Measurements from ENCODE around the gene SIAH1. TPM values are rescaled to one million over a fixed set of nuclear protein-coding genes. Genes with fewer than 3 reads are reported as not detected.
"Not testable (repeated sequence)": the region's sequence is repeated elsewhere in the genome, so short reads cannot be mapped to it uniquely, and the experiment has no call there.

SIAH1 gene
- total and polyA plus RNA-seq, 4 experiments from 2014 or later: 11.9 to 14.9 (median 12.7) TPM

DNA sequence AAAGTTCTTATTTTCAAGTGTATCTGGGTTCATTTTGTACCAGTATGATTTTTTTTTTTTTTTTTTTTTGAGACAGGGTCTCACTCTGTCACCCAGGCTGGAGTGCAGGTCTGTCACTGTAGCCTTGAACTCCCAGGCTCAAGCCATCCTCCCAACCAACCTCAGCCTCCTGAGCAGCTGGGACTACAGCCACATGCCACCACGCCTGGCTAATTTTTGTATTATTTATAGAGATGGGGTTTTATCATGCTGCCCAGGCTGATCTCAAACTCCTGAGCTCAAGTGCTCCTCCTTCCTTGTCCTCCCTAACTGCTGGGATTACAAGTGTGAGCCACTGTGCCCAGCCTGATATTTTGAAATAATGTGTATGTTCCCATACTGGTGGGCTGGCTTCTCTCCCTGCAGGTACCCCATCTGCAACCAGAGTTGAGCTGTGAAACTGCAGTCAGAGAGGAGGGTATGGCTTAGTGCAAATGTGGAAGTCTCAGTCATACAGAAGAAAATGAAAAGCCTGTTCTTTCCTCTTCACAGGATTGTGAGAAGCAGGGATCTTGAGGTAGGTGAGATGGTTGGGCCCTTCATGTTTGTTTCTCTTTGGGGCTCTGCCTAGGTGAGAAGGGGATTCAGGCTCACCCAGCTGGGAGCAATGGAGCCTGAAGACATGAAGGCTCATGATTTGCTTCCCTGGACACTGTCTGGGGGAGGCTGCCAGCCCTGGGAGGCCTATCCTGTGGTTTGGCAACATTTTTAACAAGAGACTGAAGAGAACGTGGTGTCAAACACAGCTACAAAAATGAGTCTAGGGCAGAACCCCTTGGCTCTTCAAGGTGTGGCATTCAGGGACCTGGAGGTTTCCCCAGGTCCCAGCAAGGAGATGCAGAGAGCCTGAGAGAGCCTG is 41.3 kb upstream of the SIAH1 start:
- H3K4me3 Mint-ChIP-seq: no peak overlapping the region
- ChIA-PET POLR2A (ENCODE audit: partially characterized antibody) (no interaction called here), CTCF (ENCODE audit: partially characterized antibody) (interaction anchor here (0.7 to 1.2 kb wide), 3 partner anchors 9 to 197 kb away, joined by 3 read pairs; no protein-coding TSS in a partner anchor)
- H3K27ac ChIP-seq (ENCODE audit: low read depth, low read length): no peak overlapping the region
- H3K27ac Mint-ChIP-seq: no peak overlapping the region
- intact Hi-C loops (cut with micrococcal nuclease): no loop called here
- no peaks in the 10 kb centered on the region for H3K27me3 ChIP-seq (ENCODE audit: insufficient read depth, low read length)
- no peaks in the 10 kb centered on the region for H3K27me3 Mint-ChIP-seq
- no peaks in the 10 kb centered on the region for H3K9me3 Mint-ChIP-seq
- no peaks in the 10 kb centered on the region for H3K4me1 Mint-ChIP-seq
- H3K4me1 ChIP-seq (ENCODE audit: insufficient read depth, low read length): no peaks in the 10 kb centered on the region
- no peaks in the 10 kb centered on the region for H3K36me3 ChIP-seq (ENCODE audit: insufficient read depth, low read length)
- no peaks in the 10 kb centered on the region for H3K36me3 Mint-ChIP-seq
- DNase-seq: no peak
- H3K9me3 ChIP-seq (ENCODE audit: control insufficient read depth in 1 of 2, low read length in 2 of 2): no peaks in the 10 kb centered on the region
- no peak overlapping the region for H3K4me3 ChIP-seq (ENCODE audit: low read length in 2 of 2)

DNA sequence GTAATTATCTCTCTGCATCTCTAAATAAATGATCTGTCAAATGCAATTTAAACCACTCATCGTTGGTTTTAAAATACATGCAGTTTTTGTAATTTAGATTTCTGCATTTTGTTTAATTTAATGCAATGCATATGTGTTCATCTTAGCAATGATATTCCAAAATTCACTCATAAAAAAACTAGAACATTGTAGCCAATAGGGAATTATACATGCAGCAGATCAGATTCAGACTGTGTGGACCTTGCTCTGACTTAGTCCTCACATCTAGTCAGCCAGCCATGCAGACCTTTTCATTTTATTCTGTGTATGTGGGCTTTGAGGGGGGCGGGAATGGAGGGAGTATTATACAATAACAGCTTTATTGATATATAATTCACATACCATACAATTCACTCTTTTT is 37.3 kb upstream of the SIAH1 start:
- no peak for DNase-seq
- Histone ChIP-seq H3K4me3 (ENCODE audit: low read length in 2 of 2) (no peak overlapping the region), H3K27me3 (ENCODE audit: insufficient read depth, low read length) (no peaks in the 10 kb centered on the region), H3K9me3 (ENCODE audit: control insufficient read depth in 1 of 2, low read length in 2 of 2) (no peaks in the 10 kb centered on the region), H3K36me3 (ENCODE audit: insufficient read depth, low read length) (no peaks in the 10 kb centered on the region), H3K4me1 (ENCODE audit: insufficient read depth, low read length) (no peaks in the 10 kb centered on the region), H3K27ac (ENCODE audit: low read depth, low read length) (no peak overlapping the region)
- Mint-ChIP-seq H3K27me3 (no peaks in the 10 kb centered on the region), H3K27ac (no peak overlapping the region), H3K9me3 (no peaks in the 10 kb centered on the region), H3K4me3 (no peak overlapping the region), H3K4me1 (no peaks in the 10 kb centered on the region), H3K36me3 (no peaks in the 10 kb centered on the region)
- CTCF ChIA-PET (ENCODE audit: partially characterized antibody): no interaction called here
- POLR2A ChIA-PET (ENCODE audit: partially characterized antibody): no interaction called here
- intact Hi-C loops (cut with micrococcal nuclease): no loop called here

DNA sequence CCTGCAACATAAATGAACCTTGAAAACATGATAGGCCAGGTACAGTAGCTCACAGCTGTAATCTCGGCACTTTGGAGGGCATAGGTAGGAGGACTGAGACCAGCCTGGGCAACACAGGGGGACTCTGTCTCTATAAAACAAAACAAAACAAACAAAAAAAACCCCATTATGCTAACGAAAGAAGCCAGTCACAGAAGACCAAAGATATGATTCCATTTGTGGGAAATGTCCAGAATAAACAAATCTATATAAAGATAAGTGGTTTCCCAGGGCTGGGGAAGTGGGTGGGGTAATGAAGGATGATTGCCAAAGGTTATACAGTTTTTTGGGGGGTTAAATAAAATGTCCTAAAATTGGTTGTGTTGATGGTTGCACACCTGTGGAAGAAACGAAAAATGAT is 36.5 kb upstream of the SIAH1 start:
- no peak overlapping the region for H3K27ac ChIP-seq (ENCODE audit: low read depth, low read length)
- Mint-ChIP-seq H3K4me1 (no peaks in the 10 kb centered on the region), H3K36me3 (no peaks in the 10 kb centered on the region), H3K27me3 (no peaks in the 10 kb centered on the region), H3K4me3 (no peak overlapping the region), H3K27ac (no peak overlapping the region), H3K9me3 (no peaks in the 10 kb centered on the region)
- H3K27me3 ChIP-seq (ENCODE audit: insufficient read depth, low read length): no peaks in the 10 kb centered on the region
- H3K36me3 ChIP-seq (ENCODE audit: insufficient read depth, low read length): no peaks in the 10 kb centered on the region
- H3K9me3 ChIP-seq (ENCODE audit: control insufficient read depth in 1 of 2, low read length in 2 of 2): no peaks in the 10 kb centered on the region
- CTCF ChIA-PET (ENCODE audit: partially characterized antibody): no interaction called here
- intact Hi-C loops (cut with micrococcal nuclease): no loop called here
- POLR2A ChIA-PET (ENCODE audit: partially characterized antibody): no interaction called here
- no peak for DNase-seq
- no peak overlapping the region for H3K4me3 ChIP-seq (ENCODE audit: low read length in 2 of 2)
- H3K4me1 ChIP-seq (ENCODE audit: insufficient read depth, low read length): no peaks in the 10 kb centered on the region

DNA sequence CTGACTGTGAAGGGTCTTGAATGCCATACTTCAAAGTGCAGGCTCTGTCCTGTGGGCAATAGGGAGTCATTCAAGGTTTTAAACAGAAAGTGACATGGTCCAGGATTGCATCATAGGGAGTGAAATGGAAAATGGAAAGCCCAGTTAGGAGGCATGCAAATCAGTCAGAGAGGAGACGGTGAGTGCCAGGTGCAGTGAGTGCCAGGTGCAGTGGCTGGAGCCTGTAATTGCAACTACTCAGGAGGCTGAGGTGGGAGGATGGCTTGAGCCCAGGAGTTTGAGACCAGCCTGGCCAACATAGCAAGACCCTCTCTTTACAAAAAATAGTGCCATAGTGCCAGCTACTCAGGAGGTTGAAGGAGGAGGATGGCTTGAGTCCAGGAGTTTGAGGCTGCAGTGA is 35.2 kb upstream of the SIAH1 start:
- H3K4me1 Mint-ChIP-seq: no peaks in the 10 kb centered on the region
- ChIA-PET CTCF (ENCODE audit: partially characterized antibody) (interaction anchor here (0.7 kb wide), 1 partner anchor 98 kb away, joined by 3 read pairs; no protein-coding TSS in a partner anchor), POLR2A (ENCODE audit: partially characterized antibody) (no interaction called here)
- Histone ChIP-seq H3K27me3 (ENCODE audit: insufficient read depth, low read length) (no peaks in the 10 kb centered on the region), H3K4me3 (ENCODE audit: low read length in 2 of 2) (no peak overlapping the region), H3K4me1 (ENCODE audit: insufficient read depth, low read length) (no peaks in the 10 kb centered on the region), H3K9me3 (ENCODE audit: control insufficient read depth in 1 of 2, low read length in 2 of 2) (no peaks in the 10 kb centered on the region), H3K36me3 (ENCODE audit: insufficient read depth, low read length) (no peaks in the 10 kb centered on the region), H3K27ac (ENCODE audit: low read depth, low read length) (no peak overlapping the region)
- intact Hi-C loops (cut with micrococcal nuclease): no loop called here
- no peaks in the 10 kb centered on the region for H3K27me3 Mint-ChIP-seq
- DNase-seq: no peak
- no peaks in the 10 kb centered on the region for H3K9me3 Mint-ChIP-seq
- no peaks in the 10 kb centered on the region for H3K36me3 Mint-ChIP-seq
- H3K4me3 Mint-ChIP-seq: no peak overlapping the region
- H3K27ac Mint-ChIP-seq: no peak overlapping the region

DNA sequence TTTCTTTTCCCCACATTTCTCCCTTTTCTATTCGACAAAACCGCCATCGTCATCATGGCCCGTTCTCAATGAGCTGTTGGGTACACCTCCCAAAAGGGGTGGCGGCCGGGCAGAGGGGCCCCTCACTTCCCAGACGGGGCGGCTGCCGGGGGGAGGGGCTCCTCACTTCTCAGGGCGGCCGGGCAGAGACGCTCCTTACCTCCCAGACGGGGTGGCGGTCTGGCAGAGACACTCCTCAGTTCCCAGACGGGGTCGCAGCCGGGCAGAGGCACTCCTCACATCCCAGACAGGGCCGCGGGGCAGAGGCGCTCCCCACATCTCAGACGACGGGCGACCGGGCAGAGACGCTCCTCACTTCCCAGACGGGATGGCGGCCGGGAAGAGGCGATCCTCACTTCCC is 31.4 kb upstream of the SIAH1 start:
- H3K36me3 Mint-ChIP-seq; H3K4me3 Mint-ChIP-seq; H3K9me3 ChIP-seq (ENCODE audit: control insufficient read depth in 1 of 2, low read length in 2 of 2); H3K27me3 ChIP-seq (ENCODE audit: insufficient read depth, low read length); intact Hi-C loops (cut with micrococcal nuclease); H3K27ac ChIP-seq (ENCODE audit: low read depth, low read length); CTCF ChIA-PET (ENCODE audit: partially characterized antibody); H3K27ac Mint-ChIP-seq; H3K4me1 Mint-ChIP-seq; H3K4me1 ChIP-seq (ENCODE audit: insufficient read depth, low read length); H3K27me3 Mint-ChIP-seq; DNase-seq; H3K4me3 ChIP-seq (ENCODE audit: low read length in 2 of 2); POLR2A ChIA-PET (ENCODE audit: partially characterized antibody); H3K36me3 ChIP-seq (ENCODE audit: insufficient read depth, low read length); H3K9me3 Mint-ChIP-seq: not testable (repeated sequence)

DNA sequence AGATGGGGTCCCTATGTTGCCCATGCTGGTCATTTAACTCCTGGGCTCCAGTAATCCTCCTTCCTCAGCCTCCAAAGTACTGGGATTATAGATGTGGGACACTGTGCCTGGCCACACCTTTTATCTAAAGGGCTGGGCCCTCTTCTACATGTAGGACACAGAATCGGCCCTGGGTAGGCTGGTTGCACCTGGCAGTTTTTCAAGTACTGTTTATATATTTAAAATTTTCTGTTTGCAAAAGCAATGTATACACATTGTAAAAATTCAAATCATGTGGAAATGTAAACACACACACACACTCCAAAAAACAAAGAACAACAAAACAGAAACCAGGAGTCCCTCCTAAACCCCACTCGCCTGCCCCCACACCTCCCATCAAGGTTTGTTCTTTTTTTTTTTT is 28.1 kb upstream of the SIAH1 start:
- H3K36me3 Mint-ChIP-seq: no peaks in the 10 kb centered on the region
- ChIA-PET CTCF (ENCODE audit: partially characterized antibody) (no interaction called here), POLR2A (ENCODE audit: partially characterized antibody) (no interaction called here)

DNA sequence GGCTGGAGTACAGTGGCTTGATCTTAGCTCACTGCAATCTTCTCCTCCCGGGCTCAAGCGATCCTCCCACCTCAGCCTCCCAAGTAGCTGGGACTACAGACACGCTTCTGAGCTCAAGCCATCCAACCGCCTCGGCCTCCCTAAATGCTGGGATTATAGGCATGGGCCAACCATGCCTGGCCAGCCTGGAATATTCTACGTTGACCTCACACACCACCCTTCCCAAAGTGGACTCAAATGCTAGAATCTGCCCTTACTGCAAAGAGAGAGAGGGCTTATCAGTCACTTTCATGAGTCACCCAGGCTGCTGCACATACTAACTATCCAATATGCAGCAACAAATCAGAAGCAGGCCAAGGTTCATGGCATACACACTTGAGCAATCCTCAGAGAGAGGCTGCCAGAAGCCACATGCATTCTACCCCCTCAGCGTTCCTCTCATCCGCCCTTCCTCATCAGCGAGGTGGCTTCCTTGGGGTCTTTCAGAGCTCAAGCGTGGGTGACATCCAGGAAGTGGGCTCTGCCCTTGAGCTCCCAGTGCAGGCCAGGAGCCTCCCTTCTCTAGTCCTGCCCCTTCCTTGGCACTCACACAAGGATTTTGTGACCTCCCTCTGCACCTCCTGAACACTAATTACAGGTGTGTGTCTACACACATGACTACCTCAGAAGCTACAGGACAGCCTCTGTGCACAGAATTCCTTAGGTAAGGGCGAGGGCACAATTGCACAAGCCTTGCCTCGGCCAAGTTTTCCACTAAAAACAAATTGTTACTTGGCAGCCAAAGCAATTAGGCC is 24.8 kb upstream of the SIAH1 start:
- Histone ChIP-seq H3K9me3 (ENCODE audit: control insufficient read depth in 1 of 2, low read length in 2 of 2) (no peaks in the 10 kb centered on the region), H3K36me3 (ENCODE audit: insufficient read depth, low read length) (no peaks in the 10 kb centered on the region), H3K4me1 (ENCODE audit: insufficient read depth, low read length) (no peaks in the 10 kb centered on the region), H3K27ac (ENCODE audit: low read depth, low read length) (no peak overlapping the region), H3K4me3 (ENCODE audit: low read length in 2 of 2) (no peak overlapping the region), H3K27me3 (ENCODE audit: insufficient read depth, low read length) (no peaks in the 10 kb centered on the region)
- H3K4me1 Mint-ChIP-seq: peaks cover 0 to 4% (median 2%) of the 10 kb centered on the region in 4 donors
- intact Hi-C loops (cut with micrococcal nuclease): no loop called here
- ChIA-PET CTCF (ENCODE audit: partially characterized antibody) (interaction anchor here (1.1 kb wide), 1 partner anchor 213 kb away, joined by 6 read pairs; no protein-coding TSS in a partner anchor), POLR2A (ENCODE audit: partially characterized antibody) (no interaction called here)
- no peak overlapping the region for H3K27ac Mint-ChIP-seq
- DNase-seq: no peak
- H3K36me3 Mint-ChIP-seq: no peaks in the 10 kb centered on the region
- H3K27me3 Mint-ChIP-seq: peaks cover 4% of the 10 kb centered on the region in 2 donors
- peaks cover 0 to 3% (median 0%) of the 10 kb centered on the region in 8 donors for H3K9me3 Mint-ChIP-seq
- no peak overlapping the region for H3K4me3 Mint-ChIP-seq

More for the DNA sequence above, 28.1 kb upstream of the SIAH1 start:
- Mint-ChIP-seq H3K27ac (no peak overlapping the region), H3K4me3 (no peak overlapping the region), H3K27me3 (peaks cover 4% of the 10 kb centered on the region in 2 donors), H3K9me3 (peaks cover 0 to 3% (median 0%) of the 10 kb centered on the region in 8 donors), H3K4me1 (peaks cover 0 to 4% (median 2%) of the 10 kb centered on the region in 4 donors)
- Histone ChIP-seq H3K36me3 (ENCODE audit: insufficient read depth, low read length) (no peaks in the 10 kb centered on the region), H3K4me3 (ENCODE audit: low read length in 2 of 2) (no peak overlapping the region), H3K9me3 (ENCODE audit: control insufficient read depth in 1 of 2, low read length in 2 of 2) (no peaks in the 10 kb centered on the region), H3K4me1 (ENCODE audit: insufficient read depth, low read length) (no peaks in the 10 kb centered on the region), H3K27ac (ENCODE audit: low read depth, low read length) (no peak overlapping the region), H3K27me3 (ENCODE audit: insufficient read depth, low read length) (no peaks in the 10 kb centered on the region)
- intact Hi-C loops (cut with micrococcal nuclease): no loop called here
- DNase-seq: no peak

All from CD4-positive, alpha-beta memory T cell (primary cell).